ENCODE data around the gene NCOA7.
A peak's percentile ranks its signal among the peaks of the same experiment; 100 is the strongest.
"Not testable (repeated sequence)": the region's sequence is repeated elsewhere in the genome, so short reads cannot be mapped to it uniquely, and the experiment has no call there.

NCOA7 gene

GRCh38 chr6:125872259-125872921, 81.6 kb downstream of the NCOA7 start:
- no peak for FAIRE-seq

- no peak for FAIRE-seq
Observed at GRCh38 chr6:125882243-125882642, 91.5 kb downstream of the NCOA7 start.

GRCh38 chr6:125884634-125885371, 94.0 kb downstream of the NCOA7 start:
- FAIRE-seq, result no peak

DNA sequence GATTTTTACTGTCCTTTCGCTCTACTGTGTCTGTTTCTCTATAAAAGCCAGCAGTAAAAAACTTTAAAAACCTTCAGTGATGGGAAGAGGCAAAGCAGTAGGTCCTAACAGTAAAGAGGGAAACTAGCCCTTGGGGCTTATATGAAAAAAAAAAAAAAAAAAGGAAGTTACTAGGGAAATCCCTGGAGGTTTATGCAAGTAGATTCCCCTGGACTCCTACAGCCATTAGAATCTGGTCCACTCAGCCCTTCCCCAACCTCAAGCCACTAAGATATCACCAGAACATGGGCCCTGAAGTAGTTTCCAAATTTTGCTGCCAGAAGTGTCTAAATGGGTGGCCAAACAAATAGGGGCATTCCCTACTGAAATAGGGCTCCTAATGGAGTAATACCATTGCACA, 95.3 kb downstream of the NCOA7 start:
- no peak for FAIRE-seq

- FAIRE-seq, result no peak
Observed at GRCh38 chr6:125886914-125887313, 96.2 kb downstream of the NCOA7 start.

GRCh38 chr6:125887372-125887771, 96.6 kb downstream of the NCOA7 start:
- FAIRE-seq, result no peak

DNA sequence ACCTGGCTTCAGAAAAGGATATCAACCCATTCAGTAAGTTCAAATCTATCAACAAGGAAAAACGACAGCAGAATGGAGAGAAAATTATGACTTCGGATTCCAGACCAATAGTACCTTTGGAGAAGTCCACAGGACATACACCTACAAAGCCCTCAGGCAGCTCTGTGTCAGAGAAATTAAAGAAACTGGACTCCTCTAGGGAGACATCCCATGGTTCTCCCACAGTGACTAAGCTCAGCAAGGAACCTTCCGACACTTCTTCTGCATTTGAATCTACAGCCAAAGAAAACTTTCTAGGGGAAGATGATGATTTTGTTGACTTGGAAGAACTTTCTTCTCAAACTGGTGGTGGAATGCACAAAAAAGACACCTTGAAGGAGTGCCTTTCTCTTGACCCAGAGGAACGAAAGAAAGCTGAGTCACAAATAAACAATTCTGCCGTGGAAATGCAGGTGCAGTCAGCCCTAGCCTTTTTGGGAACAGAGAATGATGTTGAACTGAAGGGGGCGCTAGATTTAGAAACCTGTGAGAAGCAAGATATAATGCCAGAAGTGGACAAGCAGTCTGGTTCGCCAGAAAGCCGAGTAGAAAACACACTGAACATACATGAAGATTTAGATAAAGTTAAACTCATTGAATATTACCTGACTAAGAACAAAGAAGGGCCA, 98.4 kb downstream of the NCOA7 start:
- FAIRE-seq, result no peak

DNA sequence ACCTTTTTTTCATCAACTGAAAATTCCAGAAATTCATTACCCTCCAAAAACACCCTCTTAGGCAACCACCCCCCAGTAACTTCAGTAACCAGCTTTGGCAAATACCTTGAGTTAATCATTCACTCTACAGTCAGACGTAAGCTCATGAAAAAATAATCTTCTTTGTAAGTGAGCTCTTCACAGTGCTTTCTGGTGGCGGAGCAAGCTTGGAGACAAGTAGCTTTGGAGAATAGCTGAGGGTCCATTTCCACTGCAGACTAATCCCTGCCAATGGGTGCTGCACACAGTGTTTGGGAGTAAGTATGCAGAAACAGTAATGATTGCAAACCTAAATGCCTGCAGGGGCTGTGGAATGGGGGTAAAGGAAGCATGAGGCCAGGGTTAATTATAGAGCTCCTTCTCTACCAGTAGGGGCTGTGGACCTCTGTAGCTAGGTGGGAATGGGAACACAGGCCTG, 109.0 kb downstream of the NCOA7 start:
- FAIRE-seq, result no peak

DNA sequence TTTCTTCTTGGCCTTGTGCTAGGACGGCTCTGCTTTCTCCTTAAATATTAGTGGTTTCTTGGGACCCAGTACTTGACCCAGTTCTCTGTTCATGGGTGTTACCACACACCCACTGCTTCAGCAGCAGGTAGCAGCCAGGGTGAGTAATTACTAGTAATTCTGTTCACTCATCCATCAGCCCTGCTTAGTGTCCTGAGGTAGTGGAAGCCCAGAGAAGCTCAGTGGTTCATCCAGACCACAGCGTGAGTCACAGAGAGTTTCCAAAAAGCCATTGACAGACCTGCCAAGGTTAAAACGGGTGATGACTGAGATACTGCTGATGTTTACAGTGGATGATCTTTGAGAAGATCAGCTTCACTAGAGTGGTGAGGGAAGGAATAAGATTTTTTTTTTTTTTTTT, 114.1 kb downstream of the NCOA7 start:
- FAIRE-seq, result no peak

- no peak for FAIRE-seq
Observed at GRCh38 chr6:125906158-125906998, 115.6 kb downstream of the NCOA7 start.

DNA sequence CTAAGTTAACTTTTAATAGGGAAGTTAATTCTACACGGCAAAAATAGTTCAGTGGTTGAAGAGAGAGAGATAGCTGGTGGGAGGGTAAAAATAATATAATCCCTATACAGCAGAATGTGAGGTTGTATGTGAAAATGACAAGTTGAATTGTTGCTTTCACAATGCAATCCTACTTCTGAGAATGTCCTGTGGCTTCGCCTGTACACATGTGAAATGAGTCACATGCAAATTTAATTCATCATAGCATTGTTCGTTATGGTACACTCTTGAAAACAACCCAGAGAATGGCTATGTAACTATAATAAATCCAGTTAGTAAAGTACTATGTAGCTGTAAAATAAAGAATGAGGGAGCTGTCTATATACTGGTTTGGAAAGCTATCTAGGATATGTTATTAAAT, 119.8 kb downstream of the NCOA7 start:
- no peak for FAIRE-seq

- FAIRE-seq, result not testable (repeated sequence)
Observed at GRCh38 chr6:125911051-125911451, 120.3 kb downstream of the NCOA7 start.

DNA sequence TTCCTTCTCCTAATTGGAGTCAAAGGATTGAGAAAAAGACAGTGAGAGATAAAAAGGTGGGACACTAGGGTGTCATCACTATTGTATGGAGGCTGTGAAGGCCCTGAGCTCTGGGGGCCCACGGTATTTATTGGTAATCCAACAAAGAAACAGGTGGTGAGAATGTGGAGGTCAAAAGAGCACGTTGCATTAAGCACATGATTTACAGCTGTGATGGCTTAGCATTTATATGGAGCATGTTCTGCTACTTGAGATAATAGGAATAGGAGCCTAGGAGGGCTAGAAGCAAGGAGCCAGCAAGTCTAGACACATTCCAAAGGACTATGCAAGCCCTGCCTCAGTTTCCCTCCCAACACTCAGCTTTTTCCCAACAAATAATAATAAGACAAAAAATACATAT, 121.7 kb downstream of the NCOA7 start:
- FAIRE-seq, result not testable (repeated sequence)

DNA sequence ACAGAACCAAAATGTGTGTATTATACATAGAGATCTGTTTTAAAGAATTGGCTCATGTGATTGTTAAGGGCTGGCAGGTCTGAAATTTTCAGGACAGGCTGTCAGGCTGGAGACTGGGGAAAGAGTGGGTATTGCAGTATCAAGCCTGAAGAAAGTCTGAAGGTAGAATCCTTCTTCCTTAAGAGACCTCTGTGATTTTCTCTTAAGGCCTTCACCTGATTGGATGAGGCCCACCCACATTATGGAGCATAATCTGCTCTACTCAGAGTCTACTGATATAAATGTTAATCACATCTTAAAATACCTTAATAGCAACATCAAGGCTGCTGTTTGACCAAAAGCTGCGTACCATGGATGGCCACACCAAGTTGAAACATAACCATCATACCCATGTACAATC, 122.4 kb downstream of the NCOA7 start:
- FAIRE-seq, result no peak

GRCh38 chr6:125913864-125914351, 123.1 kb downstream of the NCOA7 start:
- FAIRE-seq, result no peak

- FAIRE-seq, result no peak
Observed at GRCh38 chr6:125918230-125918629, 127.5 kb downstream of the NCOA7 start.

DNA sequence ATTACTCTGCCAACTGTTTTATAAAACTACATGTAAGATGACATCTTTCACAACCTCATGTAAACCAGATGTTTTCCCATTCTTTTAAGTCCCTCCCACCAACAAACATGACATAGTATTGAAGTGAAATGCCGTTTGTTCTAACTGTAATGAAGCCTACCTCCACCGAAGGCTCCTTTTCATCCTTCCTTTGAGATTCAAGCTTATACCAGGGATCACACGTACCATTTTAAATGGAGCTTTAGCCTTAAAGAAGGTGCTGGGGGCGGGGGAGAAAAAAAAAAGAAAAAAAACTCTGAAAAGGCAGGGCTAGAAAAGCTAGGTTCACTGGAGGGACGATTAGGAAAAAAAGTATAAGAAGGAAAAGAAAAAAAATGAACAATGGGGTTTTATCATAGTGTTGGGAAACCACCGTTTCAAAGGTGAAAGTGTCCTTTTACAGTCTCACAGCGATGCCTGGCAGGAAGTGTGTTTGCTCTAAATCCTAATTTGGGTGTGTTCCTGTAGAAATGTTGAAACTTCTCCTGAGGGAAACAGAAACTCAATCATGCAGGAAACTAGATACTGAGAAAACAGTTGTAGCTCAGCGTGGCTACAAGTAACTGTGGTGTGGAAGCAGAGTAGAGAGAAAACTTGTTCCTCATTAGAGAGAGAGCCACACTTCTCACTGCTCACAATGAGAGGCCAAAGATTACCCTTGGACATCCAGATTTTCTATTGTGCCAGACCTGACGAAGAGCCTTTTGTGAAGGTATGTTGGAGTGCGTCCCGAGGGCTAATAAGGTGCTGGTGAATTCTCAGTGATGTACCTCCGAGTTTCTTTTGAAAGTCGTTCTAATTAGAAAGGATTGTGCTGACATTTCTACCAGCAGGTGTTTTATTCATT, 128.2 kb downstream of the NCOA7 start:
- peak; percentile 26 for FAIRE-seq

DNA sequence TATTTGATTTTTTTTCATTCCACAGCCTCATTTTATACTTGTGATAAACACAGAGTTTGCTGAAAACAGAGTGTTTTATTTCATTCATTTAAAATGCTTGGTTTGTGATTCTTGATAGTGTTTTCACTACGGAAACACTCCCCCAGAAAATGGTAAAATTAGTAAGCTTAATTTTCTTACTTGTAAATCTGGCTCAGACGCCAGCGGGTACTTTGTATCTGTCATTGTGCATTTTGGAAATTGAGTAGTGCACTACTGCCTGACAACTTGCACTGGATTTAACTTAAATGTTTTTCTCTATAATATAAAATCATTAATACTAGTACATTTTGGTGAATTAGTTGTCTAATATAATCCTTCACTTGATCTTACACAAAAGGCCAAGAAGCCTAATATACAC, 128.9 kb downstream of the NCOA7 start:
- FAIRE-seq, result no peak

GRCh38 chr6:125922322-125922860, 131.6 kb downstream of the NCOA7 start:
- no peak for FAIRE-seq

DNA sequence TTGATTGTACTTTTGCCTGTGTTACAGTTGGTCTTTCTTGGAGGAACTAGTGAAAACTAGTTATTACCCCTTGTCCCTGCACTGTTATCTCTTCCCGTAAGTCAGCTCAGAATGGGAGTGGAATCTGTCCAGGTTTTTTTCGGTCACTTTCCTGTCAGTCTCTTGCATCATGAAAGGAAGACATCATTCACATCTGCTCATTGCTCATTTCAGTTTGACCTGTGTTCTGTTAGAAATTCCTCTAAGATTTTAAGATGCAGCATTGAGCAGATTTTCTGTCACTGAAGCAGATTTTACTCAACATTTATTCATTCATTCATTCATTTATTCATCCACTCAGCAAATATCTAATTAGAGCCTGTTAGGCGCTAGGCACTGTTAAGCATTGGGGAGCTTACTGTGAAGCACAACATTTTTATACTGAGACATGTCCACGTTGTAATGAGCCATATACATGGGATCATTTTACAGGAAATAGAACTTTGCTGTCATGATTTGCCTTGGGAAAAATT, 132.7 kb downstream of the NCOA7 start:
- FAIRE-seq, result no peak

DNA sequence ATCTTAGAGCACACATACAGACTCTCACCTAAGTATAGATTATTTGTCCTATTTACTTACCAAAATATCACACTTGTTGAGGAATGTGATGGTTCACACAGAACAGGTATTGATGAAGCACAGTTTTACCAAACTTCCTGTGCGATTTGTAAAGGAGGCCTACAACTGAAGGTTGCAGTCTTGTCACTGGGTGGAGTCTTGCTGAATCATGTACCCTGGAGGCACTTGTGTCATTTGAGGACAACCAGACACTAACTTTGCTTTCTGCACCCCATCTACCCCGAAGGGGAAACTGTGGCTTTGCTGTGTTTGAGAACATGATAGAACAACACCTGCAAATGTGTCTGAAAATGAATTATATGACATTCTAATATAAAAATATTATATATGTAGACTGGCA, 133.4 kb downstream of the NCOA7 start:
- FAIRE-seq, result no peak
